GM18505 (cell line): ENCODE results near the gene UNC5B.

Experiments
- ATAC-seq: cut with Tn5 transposase; IDR thresholded peaks from one replicate; pipeline ENCODE4 v1.9.1; 2021; ENCODE audit not compliant: unreplicated experiment
- POLR2A ChIP-seq: IDR thresholded peaks from 4 replicates; pipeline ENCODE4 v1.6.1; 2011; ENCODE audit warnings: borderline replicate concordance; ENCODE audit not compliant: insufficient read depth, insufficient read length; ENCODE audit errors: extremely low read depth

The UNC5B gene

GRCh38 chr10:71212318-71213126 lies at the start of gene UNC5B:
Gene UNC5B, plus strand, starts transcription at chr10:71212570. Its CDS starts 416 bp downstream, at chr10:71212986.
- no peak for ATAC-seq
- TF ChIP-seq POLR2A, result no peak

- no peak for TF ChIP-seq POLR2A
- no peak for ATAC-seq
These were observed 38.9 kb upstream of the UNC5B start for GRCh38 chr10:71173466-71173865.

- no peak for TF ChIP-seq POLR2A
- no peak for ATAC-seq
These were observed 35.7 kb upstream of the UNC5B start for GRCh38 chr10:71176661-71177060.

GRCh38 chr10:71177651-71178199 lies 34.6 kb upstream of the UNC5B start:
- TF ChIP-seq POLR2A, result no peak
- no peak for ATAC-seq

GRCh38 chr10:71178880-71179279 lies 33.5 kb upstream of the UNC5B start:
- TF ChIP-seq POLR2A, result no peak
- no peak for ATAC-seq

- TF ChIP-seq POLR2A, result no peak
- ATAC-seq, result no peak
These were observed 33.0 kb upstream of the UNC5B start for GRCh38 chr10:71179382-71179781.

GRCh38 chr10:71184421-71184820 lies 27.9 kb upstream of the UNC5B start:
- no peak for ATAC-seq
- TF ChIP-seq POLR2A, result no peak

GRCh38 chr10:71185209-71185608 lies 27.2 kb upstream of the UNC5B start:
- TF ChIP-seq POLR2A, result no peak
- ATAC-seq, result no peak

GRCh38 chr10:71187197-71187596 lies 25.2 kb upstream of the UNC5B start:
- no peak for TF ChIP-seq POLR2A
- no peak for ATAC-seq

- TF ChIP-seq POLR2A, result no peak
- ATAC-seq, result no peak
These were observed 24.8 kb upstream of the UNC5B start for GRCh38 chr10:71187600-71187999.

GRCh38 chr10:71188201-71188600 lies 24.2 kb upstream of the UNC5B start:
- ATAC-seq, result no peak

GRCh38 chr10:71191019-71191418 lies 21.4 kb upstream of the UNC5B start:
- TF ChIP-seq POLR2A, result no peak
- no peak for ATAC-seq

More at GRCh38 chr10:71188201-71188600, 24.2 kb upstream of the UNC5B start:
- no peak for TF ChIP-seq POLR2A

- no peak for ATAC-seq
These were observed 20.8 kb upstream of the UNC5B start for GRCh38 chr10:71191551-71192076.

GRCh38 chr10:71193516-71193915 lies 18.9 kb upstream of the UNC5B start:
- no peak for ATAC-seq
- TF ChIP-seq POLR2A, result no peak

More at GRCh38 chr10:71191551-71192076, 20.8 kb upstream of the UNC5B start:
- TF ChIP-seq POLR2A, result no peak
